Hematopoietic multipotent progenitor cell treated with erythropoietin and hydrocortisone succinate and interleukin-3 and kit ligand, for 4 days (in vitro differentiated cells): ENCODE data around the gene TFAP2E.

ENCODE experiments used
- DNase-seq: peaks from one replicate; pipeline ENCODE4 v3.0.0-alpha.2; 2015

TFAP2E gene

GRCh38 chr1:35557611-35558373, 15.3 kb upstream of the TFAP2E start, which contains the start of gene NCDN:
Gene NCDN, plus strand, starts transcription at chr1:35557799. Its CDS starts 392 bp downstream, at chr1:35558191.
- DNase-seq, result peak; percentile 99

DNA sequence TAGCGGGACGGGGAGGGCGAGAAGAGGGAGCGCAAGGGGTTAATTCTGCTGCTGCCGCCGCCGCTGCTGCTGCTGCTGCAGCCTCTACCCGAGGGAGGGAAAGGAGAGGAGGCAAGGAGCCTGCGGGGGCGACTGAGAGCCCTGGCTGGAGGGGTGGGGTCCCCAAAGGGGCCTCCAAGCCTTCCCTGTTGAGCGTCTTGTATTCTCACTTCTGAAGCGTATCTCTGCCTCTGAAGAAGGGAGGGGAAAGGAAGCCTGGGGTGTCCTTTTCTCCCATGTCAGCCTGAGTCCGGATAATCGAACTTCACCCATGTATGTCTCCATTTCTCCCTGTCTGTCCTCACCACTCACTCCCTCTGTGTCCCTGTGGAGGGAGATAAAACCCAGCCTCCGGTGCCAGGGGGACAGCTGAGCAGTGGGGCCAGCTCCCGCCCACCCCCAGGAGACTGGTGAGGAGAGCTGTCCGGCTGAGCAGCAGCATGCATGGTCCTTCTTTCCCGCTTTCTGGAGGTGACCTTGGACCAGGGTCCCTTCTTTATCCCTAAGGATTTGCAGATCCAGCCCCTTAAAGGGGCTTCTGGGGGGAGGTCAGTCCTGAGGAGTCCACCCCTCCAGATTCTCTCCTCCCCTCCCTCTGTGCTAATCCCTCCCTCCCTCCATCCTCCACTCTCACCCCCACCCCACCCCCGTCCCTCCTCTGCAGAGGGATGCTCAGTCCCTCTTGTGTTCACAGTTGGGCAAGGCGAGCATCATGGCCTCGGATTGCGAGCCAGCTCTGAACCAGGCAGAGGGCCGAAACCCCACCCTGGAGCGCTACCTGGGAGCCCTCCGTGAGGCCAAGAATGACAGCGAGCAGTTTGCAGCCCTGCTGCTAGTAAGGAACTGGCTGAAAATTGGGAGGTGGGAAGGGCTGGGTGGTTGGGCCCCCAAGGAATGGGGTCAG, 14.5 kb upstream of the TFAP2E start:
- peak; percentile 61 for DNase-seq

DNA sequence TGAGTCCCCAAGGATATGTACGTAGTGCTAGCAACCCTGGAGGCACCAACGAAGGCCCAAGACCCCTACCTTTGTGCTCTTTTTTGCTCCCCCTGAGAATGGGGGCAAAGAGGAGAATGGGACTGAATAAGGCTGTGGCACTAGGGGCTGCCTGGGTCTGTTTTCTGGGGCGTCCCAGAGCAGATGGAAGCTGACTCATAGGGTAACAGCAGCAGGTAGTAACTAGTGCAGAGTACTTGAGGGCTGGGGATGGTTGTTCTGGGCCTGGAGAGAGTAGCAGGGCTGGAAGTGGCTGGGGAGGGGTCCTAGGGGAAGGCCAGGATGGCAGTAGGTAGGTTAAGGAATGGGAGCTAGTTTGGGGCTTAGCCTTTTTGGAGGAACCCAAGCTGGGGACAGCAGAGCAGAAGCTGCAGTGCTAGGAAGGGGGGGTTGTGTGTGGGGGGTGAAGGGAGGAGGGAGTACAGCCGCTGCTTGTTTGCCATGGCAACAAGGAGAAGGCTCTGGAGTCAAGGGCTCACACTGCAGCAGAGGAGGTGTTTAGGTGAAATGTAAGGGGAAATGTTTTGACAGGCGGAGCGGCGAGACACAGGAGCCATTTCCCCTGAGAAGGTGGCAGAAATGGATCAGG, 13.7 kb upstream of the TFAP2E start:
- peak; percentile 39 for DNase-seq

DNA sequence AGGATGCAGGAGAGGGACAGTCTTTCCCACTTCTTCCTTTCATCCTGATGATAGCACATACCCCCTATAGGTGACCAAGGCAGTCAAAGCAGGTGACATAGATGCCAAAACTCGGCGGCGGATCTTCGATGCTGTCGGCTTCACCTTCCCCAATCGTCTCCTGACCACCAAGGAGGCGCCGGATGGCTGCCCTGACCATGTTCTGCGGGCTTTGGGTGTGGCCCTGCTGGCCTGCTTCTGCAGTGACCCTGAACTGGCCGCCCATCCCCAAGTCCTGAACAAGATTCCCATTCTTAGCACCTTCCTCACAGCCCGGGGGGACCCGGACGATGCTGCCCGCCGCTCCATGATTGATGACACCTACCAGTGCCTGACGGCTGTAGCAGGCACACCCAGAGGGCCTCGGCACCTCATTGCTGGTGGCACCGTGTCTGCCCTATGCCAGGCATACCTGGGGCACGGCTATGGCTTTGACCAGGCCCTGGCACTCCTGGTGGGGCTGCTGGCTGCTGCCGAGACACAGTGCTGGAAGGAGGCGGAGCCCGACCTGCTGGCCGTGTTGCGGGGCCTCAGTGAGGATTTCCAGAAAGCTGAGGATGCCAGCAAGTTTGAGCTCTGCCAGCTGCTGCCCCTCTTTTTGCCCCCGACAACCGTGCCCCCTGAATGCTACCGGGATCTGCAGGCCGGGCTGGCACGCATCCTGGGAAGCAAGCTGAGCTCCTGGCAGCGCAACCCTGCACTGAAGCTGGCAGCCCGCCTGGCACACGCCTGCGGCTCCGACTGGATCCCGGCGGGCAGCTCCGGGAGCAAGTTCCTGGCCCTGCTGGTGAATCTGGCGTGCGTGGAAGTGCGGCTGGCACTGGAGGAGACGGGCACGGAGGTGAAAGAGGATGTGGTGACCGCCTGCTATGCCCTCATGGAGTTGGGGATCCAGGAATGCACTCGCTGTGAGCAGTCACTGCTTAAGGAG, 12.6 kb upstream of the TFAP2E start:
- DNase-seq, result no peak

DNA sequence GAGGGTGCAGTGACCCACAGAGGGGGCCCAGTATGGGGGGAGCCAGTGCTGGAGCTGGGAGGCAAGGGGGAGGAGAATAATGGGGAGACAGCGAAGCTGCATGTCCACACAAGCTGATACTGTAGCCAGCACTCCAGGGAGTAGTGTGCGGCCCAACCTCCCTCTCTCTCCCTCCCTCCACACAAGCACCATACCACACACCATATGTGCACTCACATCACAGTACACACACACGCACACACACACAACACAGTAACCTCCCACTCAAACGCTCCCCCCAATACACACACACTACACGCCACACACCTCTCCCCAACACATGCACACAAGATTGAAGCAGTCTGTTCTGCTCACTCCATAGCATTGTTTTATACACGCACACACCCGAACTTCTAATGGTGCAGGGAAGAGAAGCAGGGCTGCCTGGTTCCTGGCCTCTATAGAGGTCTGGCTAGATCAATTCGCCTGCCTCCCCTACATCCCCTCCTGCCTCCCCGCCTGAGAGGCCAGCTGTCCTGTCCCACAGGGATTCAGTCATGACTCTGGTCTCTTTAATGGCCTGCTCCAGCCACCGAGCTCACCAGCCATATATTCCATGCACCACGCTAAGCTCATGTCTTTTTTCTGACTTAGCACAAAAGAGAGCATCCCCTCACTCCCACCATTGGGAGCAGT, 11.7 kb upstream of the TFAP2E start:
- DNase-seq, result no peak

GRCh38 chr1:35561972-35562680, 11.0 kb upstream of the TFAP2E start:
- no peak for DNase-seq

- DNase-seq, result no peak
Measured at GRCh38 chr1:35563166-35563565, 9.9 kb upstream of the TFAP2E start.

- DNase-seq, result peak; percentile 91
Measured at GRCh38 chr1:35564037-35564883, 8.9 kb upstream of the TFAP2E start.

GRCh38 chr1:35564884-35565741, 8.0 kb upstream of the TFAP2E start:
- no peak for DNase-seq

DNA sequence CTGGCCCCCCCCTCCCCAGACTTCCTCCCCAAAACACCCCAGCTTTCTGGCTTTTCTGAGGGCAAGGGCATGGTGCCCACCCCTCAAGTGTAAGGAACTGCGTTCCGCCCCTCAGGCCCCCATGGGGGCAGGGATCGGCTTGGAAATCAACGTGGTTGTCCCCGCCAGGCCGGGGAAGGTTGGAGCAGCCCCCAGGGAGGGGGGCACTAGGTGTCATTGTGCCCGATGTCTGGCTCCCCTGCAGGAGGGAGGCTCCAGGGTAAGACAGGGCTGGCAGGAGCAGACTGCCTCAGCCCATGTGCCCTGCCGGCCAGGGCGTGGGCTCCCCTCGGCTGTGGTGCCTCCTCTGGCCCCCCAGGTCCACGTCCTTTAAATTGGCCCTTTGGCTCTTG, 7.4 kb upstream of the TFAP2E start:
- no peak for DNase-seq

DNA sequence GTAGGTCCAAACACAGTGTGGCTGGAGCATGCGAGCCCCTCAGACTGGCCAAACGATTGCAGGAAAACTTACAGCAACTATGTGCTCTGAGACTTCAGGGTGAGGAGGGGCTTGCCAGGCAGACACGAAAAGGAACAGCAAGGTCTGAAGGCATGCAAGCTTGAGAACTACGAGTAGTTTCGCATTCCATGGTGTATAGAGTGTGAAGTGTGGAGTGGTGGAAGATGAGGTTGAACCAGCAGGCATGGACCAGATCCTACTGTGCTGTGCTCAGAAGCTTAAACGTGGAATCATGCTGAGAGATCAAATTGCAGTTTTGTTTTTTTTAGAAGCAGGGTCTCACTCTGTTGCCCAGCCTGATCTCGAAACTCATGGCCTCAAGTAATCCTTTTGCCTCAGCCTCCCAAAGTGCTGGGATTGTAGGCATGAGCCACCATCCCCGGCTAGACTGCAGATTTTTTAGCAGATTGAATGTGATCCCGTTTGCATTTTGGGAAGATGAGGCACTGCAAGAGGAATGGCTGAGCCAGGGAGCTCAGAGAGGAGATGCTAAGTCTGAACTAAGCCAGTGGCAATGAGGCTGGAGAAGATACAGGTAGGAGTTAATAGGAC, 5.1 kb upstream of the TFAP2E start:
- DNase-seq, result no peak

DNA sequence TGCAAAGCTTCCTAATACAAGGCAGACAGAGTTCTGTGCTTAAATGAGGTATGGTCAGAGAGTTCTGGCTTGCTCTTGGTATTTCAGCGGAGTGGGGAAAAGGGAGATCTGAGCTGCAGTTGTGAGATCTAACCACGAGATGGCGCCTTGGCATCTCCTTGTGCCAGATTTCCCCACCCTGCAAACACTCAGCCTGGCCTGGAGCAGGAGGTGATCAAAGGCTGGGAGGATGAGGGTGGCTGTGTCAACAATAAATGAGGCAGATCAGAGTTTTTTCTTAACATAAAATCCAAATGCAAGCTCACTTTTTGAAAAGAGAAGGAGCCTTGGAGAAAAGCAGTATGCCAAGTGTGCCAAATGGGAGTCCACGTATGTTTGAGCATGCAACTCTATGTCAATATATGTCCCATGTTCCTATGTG, 4.1 kb upstream of the TFAP2E start:
- DNase-seq, result peak; percentile 86

DNA sequence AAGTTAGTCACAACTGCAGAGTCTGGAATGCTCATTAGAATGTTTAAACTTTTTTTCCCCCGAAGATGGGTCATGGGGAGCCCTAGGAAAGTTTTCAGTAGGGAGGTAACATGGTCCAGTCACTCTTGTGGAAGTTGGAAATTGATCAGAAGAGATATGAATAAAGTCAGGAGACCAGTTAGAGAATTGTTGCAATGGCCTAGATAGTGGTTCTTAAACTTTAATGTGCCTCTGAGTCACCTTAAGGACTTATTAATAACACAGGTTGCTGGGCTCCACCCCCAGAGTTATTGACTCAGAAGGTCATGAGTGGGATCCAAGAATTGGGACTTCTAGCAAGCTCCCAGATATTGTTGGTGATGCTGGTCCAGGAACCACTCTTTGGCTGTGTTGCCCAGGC, 3.2 kb upstream of the TFAP2E start:
- DNase-seq, result no peak

GRCh38 chr1:35570589-35571137, 2.5 kb upstream of the TFAP2E start:
- no peak for DNase-seq

DNA sequence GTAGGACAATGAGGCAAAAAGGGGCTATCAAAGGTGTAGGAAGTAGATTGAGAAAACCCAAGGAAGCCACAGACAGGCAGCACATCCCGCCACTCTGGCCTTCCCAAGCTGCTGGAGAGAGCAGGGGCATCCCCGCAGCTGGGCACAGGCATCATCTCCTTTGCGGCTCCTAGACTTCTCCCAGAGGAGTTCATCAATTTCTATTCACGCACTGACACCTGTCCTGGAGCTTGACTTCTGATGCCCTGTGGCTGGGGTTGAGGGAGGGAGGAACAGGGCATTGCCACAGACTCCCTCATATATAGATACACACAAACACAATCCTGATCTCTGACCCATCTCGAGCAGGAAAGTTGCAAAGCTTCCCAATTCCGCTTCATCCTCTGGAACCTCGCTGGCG, 1.9 kb upstream of the TFAP2E start:
- no peak for DNase-seq

GRCh38 chr1:35572296-35572695, 818 bp upstream of the TFAP2E start:
- DNase-seq, result no peak

DNA sequence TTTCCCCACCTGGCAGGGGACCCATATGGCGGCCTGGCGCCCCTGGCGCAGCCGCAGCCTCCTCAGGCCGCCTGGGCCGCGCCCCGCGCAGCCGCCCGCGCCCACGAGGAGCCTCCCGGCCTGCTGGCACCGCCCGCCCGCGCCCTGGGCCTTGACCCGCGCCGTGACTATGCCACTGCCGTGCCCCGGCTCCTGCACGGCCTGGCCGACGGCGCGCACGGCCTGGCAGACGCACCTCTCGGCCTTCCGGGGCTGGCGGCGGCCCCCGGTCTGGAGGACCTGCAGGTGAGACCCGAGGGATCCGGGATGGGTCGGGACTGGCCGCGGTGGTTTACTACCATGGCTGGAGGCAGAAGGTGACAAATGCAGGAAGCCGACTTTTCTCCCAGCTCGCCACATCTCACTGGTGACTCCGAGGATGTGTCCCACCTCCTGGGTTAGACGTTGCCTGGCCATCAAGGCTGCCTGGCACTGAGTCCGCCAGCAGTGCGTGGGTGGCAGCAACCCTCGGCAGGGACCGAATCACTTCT, 1.1 kb downstream of the TFAP2E start:
- no peak for DNase-seq
